GM18867 (cell line): ENCODE results near the gene THSD7A.

Experiments used
- ATAC-seq: cut with Tn5 transposase; IDR thresholded peaks from one replicate; pipeline ENCODE4 v1.9.1; 2021; ENCODE audit warnings: mild to moderate bottlenecking, moderate library complexity; ENCODE audit not compliant: unreplicated experiment

The THSD7A gene

GRCh38 chr7:11810043-11810625 lies 21.9 kb downstream of the THSD7A start:
- ATAC-seq, result no peak

DNA sequence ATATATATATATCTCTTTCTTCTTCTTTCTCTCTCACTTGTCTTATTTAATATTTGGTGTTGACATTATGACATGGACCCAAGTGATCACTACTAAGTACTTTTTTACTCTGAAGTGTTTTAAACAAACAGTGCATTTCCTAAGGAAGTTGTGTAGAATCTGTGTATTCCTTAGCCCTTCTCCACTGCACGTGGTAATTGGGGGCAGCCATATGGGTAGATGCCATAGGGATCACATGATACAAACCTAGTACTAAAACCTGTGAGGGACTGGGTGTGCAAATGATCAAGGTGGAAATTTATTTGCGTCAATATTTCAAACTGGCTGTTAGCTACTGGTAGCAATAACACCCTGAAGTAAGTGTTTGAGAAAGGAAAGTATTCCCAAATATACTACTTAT lies 25.0 kb downstream of the THSD7A start:
- ATAC-seq, result no peak

DNA sequence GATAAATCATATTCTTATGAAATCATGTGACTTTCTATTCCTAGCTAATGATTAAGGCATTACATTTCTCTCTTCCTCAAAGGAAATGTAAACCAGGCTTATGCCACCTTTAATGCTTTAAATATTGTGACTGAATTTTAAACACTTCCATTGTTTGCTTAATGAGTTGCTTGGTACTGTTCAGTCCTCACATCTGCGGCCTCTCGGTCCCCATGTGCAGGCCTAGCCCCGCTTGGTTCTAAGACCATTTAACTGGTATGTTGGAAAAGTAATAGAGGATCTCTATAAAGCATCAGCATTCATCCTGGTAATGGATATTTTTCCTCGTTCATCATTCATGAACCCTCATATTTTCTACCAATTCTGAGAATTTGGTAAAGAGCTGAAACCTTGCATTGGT lies 27.4 kb downstream of the THSD7A start:
- ATAC-seq, result no peak

GRCh38 chr7:11795231-11795630 lies 36.8 kb downstream of the THSD7A start:
- no peak for ATAC-seq

GRCh38 chr7:11792166-11792565 lies 39.8 kb downstream of the THSD7A start:
- no peak for ATAC-seq

DNA sequence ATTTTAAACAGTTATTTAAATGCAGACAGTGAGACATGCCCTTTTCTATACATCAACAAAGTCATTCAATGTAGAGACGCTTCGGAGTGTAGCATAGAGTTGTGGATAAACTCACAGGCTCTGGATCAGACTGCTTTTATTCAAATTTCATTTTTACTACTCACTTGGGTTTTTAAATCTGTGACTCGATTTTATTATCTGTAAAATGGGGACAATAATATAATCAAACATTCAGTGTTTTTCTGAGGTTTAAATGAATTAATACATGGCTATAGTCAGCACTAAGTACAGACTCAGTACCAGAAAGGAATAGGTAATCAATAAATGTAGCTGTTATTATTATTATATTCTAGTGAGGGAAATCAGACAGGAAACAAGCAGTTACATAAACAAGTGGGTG lies 43.4 kb downstream of the THSD7A start:
- no peak for ATAC-seq

GRCh38 chr7:11787534-11787933 lies 44.5 kb downstream of the THSD7A start:
- no peak for ATAC-seq

DNA sequence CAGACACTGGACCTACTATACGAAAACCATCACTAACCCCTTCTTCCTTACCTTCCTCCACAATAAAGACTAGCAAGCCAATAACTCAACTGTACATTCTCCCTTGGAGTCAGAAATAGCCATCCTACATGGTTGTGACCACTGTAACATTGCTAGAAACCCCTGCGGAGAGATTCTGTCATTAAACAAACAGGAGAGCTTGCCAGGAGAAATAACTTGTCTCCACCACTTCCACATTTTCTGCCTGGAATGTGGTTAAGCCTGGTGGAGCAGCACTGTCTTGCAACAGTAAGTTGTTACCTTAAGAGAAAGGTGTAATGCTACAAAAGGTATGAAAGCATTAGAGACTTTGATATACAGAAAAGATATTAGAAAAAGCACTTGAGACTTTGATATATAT lies 45.8 kb downstream of the THSD7A start:
- ATAC-seq, result no peak

DNA sequence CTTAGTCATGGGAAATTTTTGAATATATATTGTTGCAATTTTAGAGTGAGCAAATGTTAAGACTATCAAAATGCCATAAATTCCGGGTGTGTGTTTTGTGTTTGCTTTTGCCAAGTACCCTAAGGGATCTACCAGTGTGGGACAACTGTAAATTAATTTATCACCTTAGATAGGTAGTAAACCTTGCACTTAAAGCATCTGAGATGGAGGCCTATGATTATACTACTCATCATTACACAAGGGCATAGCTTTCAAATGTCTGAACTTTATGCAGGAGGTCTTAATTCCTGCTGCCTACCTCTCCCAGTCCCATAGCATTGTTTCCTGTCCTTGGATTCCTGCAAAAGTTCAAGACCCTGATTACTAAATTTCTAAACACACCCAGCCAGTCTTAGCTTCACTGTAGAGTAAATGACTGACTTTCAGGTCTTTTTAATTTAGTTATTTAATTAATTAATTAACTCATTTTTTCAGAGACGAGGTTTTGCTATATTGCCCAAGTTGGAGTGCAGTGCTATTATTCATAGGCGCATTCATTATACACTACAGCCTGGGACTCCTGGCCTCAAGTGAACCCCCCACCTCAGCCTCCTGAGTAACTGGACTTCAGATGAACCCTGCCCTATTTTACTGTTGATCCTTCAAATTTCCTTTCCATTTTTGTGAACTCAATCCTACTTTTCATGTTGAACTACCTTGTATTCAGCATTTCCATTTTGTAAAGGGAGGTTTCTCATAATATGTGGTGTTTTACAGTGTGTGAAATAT lies 47.0 kb downstream of the THSD7A start:
- ATAC-seq, result no peak

DNA sequence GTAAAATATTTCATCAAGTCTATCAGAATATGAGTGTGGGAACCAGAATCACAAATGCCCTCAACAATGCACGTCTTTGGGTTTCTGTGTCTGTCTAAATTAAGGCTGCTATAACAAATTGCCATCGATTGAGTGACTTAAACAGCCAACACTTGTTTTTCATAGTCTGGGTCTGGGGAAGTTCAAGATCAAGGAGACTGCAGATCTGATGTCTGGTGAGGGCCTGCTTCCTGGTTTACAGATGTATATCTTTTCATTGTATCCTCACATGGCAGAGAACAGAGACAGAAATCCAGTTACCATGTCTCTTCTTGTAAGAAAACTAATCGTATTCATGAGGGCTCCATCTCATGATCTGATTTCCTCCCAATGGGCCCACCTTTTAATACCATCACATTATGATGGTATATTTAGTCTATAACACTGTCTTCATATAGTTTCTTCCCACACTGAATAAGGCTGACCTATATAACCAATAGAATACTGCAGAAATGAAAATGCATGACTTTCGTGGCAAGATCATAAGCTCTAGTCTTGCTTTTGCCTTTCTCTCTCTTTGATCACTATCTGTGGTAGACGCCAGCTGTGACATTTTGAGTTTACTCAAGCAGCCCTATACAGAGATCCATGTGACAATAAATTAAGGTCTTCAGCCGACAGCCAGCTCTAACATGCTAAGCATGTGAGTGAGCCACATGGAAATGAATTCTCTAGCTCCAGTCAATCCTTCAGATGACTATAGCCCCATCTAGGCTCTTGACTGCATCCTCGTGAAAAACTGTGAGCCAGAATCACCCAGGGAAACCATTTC lies 51.9 kb downstream of the THSD7A start:
- ATAC-seq, result no peak

GRCh38 chr7:11776039-11776438 lies 56.0 kb downstream of the THSD7A start:
- no peak for ATAC-seq

GRCh38 chr7:11775401-11775800 lies 56.6 kb downstream of the THSD7A start:
- no peak for ATAC-seq

GRCh38 chr7:11768263-11768662 lies 63.7 kb downstream of the THSD7A start:
- no peak for ATAC-seq

DNA sequence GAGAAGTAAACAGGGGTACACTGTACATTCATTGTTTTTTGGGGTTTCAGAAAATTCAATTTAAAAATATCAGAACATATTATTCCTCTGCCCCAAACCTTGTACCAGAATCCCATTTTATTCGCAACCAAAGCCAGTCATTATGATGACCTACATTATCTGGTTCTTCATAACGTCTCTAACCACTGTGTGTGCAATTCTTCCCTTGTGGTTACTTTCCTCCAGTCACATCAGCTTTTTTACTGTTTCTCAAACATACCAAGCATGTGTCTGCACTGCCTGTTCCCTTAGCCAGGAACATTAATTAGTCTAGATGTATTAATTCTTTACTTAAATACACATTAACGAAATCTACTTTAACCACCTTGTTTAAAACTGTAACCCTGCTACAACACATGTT lies 64.8 kb downstream of the THSD7A start:
- no peak for ATAC-seq

DNA sequence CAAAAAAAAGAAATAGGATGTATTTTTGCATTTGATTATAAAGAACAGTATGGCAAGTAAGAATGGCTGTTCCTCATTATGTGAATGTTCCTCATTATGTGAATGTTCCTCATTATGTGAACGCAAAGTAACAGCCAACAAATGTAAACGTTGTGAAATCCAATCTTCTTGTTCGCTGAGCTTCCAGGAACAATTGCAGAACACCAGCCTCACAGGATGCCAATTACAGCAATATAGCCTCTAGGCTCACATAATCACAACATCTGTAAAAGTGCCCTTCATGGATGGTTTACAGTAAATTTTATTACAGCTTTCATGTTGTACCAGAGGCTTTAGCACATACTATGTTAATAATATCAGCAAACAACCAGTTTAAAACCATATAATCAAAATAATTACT lies 71.6 kb downstream of the THSD7A start:
- ATAC-seq, result no peak

- no peak for ATAC-seq
These were observed 73.3 kb downstream of the THSD7A start for GRCh38 chr7:11758627-11759111.

DNA sequence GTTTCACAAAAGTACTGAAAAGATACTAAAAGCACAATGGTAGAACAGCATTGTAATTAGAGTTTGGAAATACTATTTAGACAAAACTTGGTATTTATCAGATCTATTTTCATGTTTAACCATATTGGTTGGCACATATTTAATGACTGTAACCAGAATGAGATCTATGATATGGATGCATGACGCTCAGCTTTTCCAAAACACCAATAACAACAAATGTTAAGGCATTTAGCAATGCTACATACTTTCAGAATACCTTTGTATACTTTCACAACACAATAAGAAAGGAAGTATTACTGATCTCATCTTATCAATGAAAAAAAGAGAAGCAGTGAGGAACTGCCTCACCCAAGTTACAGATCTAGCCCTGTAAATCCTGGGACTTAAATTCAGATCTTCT lies 74.8 kb downstream of the THSD7A start:
- no peak for ATAC-seq

- ATAC-seq, result no peak
These were observed 77.1 kb downstream of the THSD7A start for GRCh38 chr7:11754933-11755332.

DNA sequence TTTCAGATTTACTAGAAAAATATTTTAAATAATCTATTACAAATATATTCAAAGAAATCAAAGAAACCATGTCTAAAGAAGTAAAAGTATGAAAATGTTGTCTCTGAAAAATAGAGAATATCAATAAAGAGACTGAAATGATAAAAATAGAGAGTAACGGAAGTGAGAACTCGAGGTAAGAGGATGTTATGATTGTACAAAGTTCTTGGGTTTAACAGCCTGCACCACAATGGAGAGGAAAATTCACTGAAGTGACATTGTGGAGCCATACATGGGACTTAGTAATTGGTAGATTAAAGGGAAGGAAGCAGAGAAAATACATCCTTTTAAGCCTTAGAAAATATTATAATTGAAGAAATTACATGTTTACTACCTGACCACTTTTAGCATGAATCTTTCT lies 77.9 kb downstream of the THSD7A start:
- ATAC-seq, result peak; percentile 77

DNA sequence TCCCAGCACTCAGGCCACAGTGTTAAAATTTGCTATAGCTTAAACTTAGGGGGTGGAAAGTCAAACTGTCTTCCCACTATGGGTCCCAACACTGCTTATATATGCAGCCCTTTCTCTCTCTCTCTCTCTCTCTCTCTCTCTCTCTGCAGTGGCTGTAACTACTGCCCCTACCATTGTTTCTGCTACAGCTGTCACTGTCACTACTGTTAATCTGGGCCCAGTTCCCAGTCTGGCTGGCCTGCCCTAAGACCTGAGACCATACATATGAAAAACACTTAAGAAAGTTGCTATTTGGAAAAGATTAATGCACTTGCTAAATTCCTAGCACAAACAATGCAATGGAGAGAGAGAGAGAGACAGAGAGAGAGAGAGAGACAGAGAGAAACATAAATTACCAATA lies 78.6 kb downstream of the THSD7A start:
- no peak for ATAC-seq

DNA sequence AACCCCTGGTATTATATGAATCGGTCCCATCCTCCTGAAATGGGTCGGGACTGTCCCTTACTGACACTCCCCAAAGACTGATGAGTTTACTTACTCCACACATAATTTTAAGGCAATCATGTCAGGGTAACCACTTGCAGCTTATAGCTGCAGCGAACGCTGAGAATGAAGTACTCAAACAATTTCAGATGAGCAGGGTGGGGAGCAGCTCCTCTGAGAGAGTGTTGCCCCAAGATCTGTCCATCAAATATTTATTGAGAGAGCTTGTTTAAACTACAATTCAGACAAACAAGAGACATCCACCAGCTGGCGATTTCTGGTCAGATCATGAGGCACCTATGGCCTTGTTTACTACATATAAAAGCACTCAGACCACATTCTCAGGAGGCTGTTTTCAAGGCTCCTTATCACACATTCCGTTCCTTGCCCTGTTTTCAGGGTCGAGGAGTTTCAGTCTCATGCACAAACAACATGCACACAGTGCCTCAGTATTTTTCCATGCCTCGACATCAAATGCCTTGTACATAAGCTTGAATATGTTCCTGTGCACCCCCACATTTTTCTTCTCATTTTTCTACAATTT lies 80.1 kb downstream of the THSD7A start:
- ATAC-seq, result no peak
